GM12875 (cell line): ENCODE data around the gene JAG1.

Experiments used
- H3K4me3 ChIP-seq: one replicate; pipeline ENCODE4 v1.5.1; 2011; ENCODE audit warnings: low read depth, low read length, control low read depth
- TF ChIP-seq, protein P1 (sequence below): IDR thresholded peaks from 2 replicates; pipeline ENCODE4 v1.5.1; 2011; ENCODE audit warnings: low read depth, mild to moderate bottlenecking, control low read depth, inconsistent platforms, low read length, moderate library complexity, borderline replicate concordance; ENCODE audit not compliant: insufficient read depth

JAG1 gene

DNA sequence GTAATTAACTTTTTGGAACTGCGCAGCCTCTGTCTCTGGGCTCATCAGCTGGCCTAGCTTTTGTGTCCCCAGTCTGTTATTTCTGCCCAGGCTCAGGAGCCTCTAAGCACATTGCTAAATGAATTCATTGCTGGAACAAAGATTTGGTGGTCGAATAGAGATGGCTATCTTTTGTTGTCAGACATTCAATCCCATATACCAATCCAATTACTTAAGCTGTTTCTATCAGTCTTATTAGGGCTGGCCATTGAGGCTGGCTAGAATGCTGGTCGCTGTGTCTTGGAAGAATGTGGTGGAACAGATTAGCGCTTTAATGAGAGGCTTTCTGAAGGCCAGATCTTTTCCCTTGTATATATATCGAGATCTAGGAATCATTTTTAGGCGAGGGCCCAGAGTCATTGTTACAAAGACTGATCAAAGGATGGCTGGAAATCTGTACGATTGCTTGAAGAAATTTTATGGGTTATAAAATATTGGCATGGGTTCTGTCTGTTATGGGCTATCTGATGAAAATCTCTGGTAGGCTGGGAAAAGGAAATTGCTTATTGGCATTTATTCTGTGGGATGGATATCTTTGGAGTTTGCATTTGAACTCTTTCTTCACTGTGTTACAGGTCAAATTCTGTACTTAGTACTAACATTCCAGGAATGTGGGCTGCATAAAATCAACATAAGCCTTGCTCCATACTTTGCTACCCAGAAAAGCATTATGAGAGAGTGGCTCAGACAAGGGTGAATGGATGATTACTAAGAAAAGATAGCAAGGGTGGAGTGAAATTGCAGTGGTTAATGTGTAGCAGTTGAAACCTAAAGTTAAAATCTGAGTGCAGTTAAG is 34.8 kb upstream of the JAG1 start:
- H3K4me3 ChIP-seq = no peak overlapping the region
- TF ChIP-seq, protein P1, sequence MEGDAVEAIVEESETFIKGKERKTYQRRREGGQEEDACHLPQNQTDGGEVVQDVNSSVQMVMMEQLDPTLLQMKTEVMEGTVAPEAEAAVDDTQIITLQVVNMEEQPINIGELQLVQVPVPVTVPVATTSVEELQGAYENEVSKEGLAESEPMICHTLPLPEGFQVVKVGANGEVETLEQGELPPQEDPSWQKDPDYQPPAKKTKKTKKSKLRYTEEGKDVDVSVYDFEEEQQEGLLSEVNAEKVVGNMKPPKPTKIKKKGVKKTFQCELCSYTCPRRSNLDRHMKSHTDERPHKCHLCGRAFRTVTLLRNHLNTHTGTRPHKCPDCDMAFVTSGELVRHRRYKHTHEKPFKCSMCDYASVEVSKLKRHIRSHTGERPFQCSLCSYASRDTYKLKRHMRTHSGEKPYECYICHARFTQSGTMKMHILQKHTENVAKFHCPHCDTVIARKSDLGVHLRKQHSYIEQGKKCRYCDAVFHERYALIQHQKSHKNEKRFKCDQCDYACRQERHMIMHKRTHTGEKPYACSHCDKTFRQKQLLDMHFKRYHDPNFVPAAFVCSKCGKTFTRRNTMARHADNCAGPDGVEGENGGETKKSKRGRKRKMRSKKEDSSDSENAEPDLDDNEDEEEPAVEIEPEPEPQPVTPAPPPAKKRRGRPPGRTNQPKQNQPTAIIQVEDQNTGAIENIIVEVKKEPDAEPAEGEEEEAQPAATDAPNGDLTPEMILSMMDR = no peak

DNA sequence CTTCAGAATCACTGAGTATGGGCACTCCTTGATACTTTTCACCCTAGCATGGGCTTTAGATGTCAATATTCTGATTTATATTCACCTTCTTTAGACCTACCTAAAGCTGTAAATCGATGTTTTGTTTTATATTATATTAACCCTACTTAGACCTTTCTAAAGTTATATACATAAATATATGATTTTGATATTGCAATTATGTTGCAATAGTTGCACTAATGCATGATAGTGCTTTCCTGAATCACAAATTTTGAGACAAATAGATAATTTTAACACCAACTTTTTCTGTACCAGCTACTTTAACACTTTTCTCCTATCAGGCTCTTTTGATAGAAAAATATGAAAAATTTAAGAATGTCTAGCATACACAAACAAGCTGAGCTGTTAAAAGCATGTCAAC is 34.0 kb upstream of the JAG1 start:
- no peak overlapping the region for H3K4me3 ChIP-seq
- TF ChIP-seq, protein P1 = no peak

DNA sequence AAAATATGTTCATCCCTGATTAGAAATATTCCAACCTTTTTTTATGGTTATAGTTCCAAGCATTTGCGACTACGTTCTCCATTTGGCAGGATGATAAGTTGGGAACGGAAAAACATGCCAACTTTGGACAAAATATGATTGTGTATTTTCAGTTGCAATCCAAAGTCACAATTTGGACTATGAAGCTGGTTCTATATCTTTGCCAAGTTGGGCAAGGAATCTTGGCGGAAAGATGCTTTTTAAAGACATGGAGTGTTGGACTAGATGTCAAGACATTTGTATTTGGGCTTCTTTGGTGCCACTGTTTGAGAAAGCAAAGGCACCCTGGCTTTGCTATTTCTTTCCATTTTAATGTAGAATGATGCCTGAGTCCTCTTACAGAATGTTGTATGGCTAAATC is 33.3 kb upstream of the JAG1 start:
- H3K4me3 ChIP-seq = no peak overlapping the region
- TF ChIP-seq, protein P1 = no peak

DNA sequence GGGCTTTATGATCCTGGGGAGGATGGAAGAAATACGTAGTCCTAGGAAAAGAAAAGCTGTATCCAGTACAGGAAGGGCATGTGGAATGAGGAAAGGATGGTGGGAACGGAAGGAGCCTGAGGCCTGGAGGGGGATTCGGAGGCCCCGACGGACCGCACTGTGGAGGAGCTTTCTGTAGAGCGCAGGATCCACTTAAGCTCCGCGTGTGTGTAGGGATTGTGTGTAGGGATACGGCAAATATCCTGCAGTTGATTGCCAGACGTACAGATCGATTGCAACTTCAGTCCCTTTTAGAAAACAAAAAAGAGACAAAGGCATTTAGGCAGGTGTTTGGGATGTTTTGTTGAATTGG is 32.6 kb upstream of the JAG1 start:
- TF ChIP-seq, protein P1 = no peak
- H3K4me3 ChIP-seq = no peak overlapping the region

DNA sequence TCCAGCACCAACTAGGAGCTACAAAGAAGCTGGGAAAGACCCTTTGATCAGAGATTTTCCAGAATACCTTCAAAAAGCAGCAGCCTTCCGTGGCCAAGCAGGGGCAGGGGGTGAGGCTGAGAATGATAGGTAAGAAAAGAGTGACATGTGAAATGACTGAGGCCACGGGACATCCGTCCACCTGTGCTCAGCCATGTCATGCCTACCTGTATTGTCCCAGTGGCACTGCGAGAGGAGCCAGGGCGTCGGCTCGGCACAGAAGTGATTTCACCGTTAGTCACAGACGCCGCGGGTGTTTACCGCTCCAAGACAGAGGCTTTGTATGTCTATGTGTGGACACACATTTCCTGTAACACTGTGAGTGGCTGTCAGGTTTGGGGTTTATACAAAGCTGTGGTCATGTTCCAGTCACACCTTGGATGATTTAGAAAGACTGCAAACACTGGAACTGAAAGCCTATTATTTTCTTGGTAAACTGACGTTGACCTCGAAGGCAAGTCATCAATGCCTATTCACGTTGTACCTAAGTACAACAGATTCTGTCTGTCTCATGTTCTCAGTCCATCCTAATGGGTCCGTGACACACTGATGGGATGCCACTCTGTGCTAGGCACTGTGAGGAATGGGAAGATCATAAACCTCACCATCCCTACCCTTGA is 32.1 kb upstream of the JAG1 start:
- H3K4me3 ChIP-seq = no peak overlapping the region
- TF ChIP-seq, protein P1 = no peak

DNA sequence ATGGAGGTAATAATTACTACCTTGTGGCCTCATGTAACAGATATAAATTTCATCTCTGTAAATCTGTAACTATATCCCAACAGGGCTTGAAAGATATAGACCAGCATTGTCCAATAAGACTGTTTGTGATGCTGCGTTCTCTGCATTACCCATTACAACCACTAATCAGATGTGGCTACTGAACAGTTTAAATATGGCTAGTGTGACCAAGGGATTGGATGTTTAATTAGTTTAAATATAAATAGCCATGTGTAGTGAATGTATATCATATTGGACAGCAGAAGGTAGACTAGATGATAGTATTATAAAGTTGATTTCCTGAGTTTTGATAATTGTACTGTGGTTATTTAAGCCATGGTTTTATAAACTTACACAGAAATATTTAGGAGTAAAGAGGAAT is 27.8 kb upstream of the JAG1 start:
- TF ChIP-seq, protein P1 = no peak

DNA sequence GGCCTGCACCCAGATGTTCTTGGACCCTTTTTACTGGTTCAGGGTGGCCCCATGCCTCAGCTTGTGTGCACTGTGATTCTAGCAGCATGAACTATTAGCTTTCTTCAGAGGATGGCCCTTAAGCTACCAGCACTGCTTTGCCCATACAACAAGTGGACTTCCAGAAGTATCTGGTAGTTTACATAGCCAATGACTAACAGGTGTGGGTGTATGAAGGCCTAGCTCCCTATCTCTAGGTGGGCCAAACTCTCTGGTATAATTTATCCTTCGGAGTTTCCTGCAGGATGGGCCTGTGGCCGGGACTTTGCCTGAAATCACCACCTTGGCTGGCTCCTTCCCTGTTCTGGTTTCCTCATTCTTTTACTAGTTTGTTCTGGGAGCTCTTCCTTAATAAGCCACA is 26.1 kb upstream of the JAG1 start:
- TF ChIP-seq, protein P1 = no peak
- no peak overlapping the region for H3K4me3 ChIP-seq

More for the DNA sequence above, 27.8 kb upstream of the JAG1 start:
- no peak overlapping the region for H3K4me3 ChIP-seq
